Fibroblast of gingiva (primary cell): ENCODE measurements around the gene RRAD.

Experiments
- DNase-seq: peaks from one replicate; pipeline ENCODE4 v3.0.0-alpha.2; 2011; ENCODE audit warnings: low read depth

The RRAD gene

GRCh38 chr16:66881014-66881417 lies 44.3 kb downstream of the RRAD start:
- DNase-seq = no peak

- DNase-seq = peak; percentile 95
Measured at GRCh38 chr16:66880288-66881013, 44.9 kb downstream of the RRAD start, which contains the start of gene PDP2. Gene PDP2, plus strand, starts transcription at chr16:66880515. Its CDS starts 3,770 bp downstream, at chr16:66884285.

- DNase-seq = no peak
Measured at GRCh38 chr16:66878067-66878466, 47.3 kb downstream of the RRAD start.

GRCh38 chr16:66874079-66874775 lies 51.1 kb downstream of the RRAD start:
- DNase-seq = peak; percentile 70

- DNase-seq = no peak
Measured at GRCh38 chr16:66873685-66874055, 51.7 kb downstream of the RRAD start.

GRCh38 chr16:66872943-66873684 lies 52.2 kb downstream of the RRAD start:
- peak; percentile 92 for DNase-seq

GRCh38 chr16:66872559-66872942 lies 52.8 kb downstream of the RRAD start:
- DNase-seq = no peak

- no peak for DNase-seq
Measured at GRCh38 chr16:66871840-66872239, 53.5 kb downstream of the RRAD start.
